ENCODE data around the gene ECE2.
A peak's percentile ranks its signal among the peaks of the same experiment; 100 is the strongest.
"Not testable (repeated sequence)": the region's sequence is repeated elsewhere in the genome, so short reads cannot be mapped to it uniquely, and the experiment has no call there.

ECE2 gene

DNA sequence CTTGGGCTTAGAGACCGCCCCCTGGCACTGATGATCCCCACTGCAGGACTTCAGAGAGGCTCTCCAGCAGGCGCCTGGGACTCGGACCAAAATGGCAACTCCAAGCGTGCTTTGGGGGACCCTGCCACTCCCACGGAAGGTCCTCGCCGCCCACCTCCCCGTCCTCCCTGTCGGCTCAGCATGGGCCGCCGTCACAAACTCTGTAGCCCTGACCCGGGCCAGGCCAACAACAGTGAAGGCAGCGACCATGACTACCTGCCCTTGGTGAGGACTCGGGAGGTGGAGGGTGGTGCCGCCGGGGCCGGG lies 34.7 kb upstream of the ECE2 start:
- no peak for DNase-seq

DNA sequence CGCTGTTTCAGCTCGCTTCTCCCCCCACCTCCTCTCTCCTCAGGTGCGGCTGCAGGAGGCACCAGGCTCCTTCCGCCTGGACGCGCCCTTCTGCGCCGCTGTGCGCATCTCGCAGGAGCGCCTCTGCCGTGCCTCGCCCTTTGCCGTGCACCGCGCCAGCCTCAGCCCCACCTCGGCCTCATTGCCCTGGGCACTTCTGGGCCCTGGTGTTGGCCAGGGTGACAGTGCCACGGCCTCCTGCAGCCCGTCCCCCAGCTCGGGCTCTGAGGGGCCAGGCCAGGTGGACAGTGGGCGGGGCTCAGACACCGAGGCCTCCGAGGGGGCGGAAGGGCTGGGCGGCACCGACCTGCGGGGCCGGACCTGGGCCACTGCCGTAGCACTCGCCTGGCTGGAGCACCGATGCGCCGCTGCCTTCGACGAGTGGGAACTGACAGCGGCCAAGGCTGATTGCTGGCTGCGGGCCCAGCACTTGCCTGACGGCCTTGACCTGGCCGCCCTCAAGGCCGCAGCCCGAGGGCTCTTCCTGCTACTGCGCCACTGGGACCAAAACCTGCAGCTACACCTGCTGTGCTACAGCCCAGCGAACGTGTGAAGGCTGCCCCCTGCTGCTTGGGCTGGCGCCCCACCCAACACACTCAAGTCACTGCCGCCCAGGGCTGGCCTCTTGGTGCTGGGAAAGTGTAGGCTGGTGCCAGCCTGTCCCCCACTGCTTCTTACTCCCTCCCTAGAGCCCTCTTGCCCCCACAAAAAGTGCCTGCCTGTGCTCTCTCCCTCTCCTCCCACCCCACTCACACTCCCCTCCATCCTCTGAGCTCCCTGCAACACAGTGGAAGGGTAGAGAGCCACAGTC lies 34.1 kb upstream of the ECE2 start:
- DNase-seq = no peak

DNA sequence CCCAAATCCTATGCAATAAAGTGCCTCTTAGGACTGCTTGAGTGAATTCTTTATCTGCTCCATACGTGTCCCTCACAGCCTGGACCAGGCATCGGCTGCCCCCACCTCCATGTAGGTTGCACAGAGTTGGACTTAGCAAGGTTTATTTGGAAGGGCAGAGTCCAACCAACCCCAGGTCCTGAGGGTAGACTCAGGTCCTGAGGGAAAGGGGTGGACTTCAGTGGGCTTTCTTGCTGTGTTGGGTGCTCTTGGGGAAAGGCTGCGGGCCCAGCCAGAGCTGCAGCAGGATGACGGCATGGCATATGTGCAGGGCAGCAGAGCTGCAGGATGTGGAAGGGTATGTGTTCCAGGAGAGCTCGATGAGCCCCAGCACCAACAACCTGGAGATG lies 33.5 kb upstream of the ECE2 start:
- DNase-seq = no peak

DNA sequence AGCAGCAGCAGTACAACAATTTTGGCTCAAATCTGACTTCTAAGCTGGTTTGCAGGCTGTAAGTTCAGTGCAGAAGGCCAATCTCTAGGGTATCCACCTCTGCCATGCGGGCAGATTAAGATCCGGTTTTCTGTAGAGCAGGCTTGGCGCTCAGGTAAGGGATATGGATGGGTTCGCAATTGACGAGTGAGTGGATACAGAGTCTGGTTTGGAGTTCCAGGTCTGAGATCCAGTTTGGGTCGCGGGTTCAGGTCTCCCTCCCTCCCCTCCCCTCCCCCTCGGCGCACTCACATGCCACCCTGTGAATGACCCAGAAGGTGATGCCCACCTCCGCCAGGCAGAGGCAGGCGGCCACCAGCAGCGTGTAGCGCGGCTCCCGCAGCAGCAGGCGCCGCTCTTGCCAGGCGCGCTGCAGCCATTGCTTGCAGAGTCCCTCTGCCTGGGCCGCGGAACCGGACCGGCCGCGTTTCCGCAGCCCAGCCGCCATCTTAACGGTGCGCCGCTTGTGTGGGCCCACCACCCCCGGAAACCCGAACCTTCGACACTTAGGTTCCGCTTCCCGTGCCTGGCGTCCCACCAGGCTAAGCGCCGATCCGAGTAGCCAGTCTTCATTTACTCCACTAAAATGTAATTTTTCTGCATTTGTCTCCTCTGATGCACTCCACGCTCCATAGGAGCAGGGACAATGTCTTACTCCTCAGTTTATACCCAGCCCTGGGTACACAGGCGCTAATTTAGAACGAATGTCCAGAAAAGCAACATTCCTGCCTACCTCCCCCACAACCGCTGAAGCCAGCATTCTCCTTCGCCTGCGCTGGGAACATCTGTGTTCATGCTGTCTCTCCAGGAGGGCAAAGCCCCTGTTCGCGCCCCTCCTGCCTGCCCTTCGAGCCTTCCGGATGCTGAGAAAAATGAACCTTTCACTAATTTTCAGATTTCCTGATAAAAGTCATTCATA lies 27.1 kb upstream of the ECE2 start, which contains the start of gene ALG3:
ALG3 (minus strand) TSS at position 509 of the 958 bp plus-strand sequence; CDS start at position 487, 22 bp downstream.
- DNase-seq = peak; percentile 87

- peak; percentile 95 for DNase-seq
Observed at GRCh38 chr3:184249412-184250166, 26.2 kb upstream of the ECE2 start, which contains the start of gene EEF1AKMT4. TSS of gene EEF1AKMT4 (plus strand) at chr3:184249672. CDS start at chr3:184249695, 23 bp downstream.

DNA sequence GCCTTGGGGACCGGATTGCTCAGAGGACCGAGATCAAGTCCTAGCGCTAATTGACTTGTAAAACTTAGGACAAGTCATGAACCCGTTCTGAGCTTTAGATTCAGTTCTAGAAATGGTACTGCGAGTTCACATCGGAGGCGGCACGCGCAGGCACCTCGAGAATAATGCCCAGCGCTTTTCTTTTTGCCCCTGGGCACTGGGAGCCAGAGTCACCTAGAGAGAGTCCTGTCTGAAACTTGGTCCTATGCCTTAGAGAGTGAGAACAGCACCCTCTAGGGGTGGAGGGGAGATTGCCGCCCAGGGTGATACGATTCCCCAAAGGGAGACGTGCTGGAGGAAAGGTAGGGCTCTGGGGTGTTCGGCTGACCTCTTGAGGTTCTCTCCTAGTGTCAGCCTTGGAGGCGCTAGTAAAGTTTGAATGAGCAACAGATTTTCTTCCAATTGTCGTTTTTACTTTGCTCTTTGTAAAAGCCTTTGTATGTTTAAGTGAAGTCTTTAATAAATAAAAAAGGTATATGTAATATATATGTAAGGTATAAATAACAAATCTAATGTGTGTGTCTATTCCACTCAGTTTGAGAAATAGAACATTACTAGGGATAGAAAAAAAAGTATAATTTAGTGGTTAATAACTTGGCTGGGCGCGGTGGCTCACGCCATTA lies 25.5 kb upstream of the ECE2 start:
- DNase-seq = peak; percentile 87

DNA sequence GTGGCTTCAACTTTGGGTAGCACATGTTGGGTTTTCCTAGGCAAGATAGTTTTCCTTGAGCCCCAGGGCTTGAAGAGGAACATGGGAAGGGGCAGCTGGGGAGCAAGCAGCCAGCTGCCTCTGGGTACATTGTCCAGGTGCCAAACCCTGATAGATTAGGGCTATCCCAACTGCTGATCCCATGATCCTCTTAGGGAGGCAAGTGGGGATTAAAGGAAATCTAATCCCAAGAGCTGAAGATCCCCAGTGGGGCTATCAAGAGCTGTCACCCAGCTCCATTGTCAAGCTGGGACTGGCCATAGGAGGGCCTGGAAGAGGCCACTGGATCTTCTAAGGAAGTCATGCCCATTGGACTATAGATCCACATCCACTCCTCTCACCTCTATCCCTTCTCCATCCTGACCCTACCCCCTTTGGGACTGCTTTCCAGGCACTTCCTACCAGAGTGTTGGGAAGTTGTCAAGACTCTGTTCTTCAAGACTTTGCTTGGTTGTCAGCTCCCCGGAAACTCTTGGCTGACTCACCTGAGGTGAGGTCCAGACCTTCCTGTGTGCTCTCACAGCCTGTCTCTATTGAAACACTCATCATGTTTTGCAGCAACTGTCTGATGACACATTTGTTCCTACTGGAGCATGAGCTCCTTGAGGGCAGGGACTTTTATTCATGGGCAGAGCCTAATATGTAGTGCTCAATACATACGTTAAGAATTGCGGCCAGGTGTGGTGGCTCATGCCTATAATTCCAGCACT lies 20.4 kb upstream of the ECE2 start:
- peak; percentile 24 for DNase-seq

DNA sequence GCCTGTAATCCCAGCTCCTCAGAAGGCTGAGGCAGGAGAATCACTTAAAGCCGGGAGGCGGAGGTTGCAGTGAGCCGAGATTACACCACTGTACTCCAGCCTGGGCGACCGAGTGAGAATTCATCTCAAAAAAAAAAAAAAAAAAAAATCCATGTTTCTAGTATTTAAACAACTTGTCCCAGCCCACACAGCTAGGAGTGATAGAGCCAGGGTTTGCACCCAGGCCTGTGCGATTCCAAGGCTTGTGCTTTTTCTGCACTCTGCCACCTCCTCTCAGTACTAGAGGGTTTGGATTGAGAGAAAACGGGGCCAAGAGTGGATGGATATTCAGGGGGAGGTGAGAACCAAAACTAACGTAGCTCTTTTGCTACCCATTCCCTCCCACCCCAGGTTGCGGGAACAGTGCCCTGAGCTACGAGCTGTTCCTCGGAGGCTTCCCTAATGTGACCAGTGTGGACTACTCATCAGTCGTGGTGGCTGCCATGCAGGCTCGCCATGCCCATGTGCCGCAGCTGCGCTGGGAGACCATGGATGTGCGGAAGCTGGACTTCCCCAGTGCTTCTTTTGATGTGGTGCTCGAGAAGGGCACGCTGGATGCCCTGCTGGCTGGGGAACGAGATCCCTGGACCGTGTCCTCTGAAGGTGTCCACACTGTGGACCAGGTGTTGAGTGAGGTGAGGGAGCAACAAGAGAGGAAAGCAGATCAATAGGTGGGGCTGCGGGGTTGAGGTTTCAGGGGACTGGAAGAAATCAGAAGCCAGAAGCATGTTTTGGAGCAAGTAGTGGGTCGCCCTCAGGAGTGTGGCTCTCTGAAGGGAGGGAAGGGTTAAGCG lies 18.5 kb upstream of the ECE2 start:
- DNase-seq = no peak

DNA sequence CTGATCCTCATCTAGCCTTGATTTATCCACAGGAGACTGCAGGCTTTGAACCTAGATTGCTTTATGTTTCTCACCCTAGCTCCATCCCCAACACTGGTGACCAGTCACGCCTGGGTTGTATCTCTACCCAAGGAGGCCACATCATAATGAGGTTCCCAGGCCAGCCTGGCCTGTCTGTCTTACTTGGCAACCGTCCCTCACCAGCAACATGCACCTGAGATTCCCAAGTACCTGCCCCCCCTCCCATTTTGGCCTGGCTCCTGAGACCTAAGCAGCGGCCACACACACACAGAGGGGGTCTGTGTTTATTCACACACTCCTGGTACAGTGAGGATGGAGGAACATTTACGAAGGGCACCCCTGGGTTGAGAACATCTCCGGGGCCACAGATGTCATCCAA lies 16.9 kb upstream of the ECE2 start:
- DNase-seq = no peak

DNA sequence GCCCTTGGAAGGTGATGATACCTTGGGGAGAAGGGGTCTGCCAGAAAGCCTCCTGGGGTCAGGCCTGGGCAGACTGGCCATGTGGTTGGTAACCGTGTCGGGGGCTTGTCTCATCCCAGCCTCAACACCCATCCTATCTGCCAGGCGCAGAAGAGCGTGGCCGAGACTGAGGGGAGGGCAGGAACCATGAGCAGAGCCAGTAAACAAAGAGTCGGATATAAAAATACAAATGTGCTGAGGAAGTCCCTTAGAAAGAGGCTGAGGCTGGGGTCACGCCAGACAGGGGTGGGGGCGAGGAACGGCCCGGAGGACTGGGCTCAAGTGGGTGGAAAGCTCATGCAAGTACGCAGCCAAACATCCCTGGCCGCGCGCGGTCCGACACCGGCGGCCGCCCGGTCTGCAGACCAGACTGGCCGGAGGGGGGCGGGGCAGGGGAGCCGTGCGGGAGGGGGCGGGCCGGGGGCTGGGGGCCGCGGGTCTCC lies 16.4 kb upstream of the ECE2 start:
- DNase-seq = no peak

- DNase-seq = peak; percentile 53
Observed at GRCh38 chr3:184259878-184260723, 15.7 kb upstream of the ECE2 start.

GRCh38 chr3:184260724-184261269 lies 15.0 kb upstream of the ECE2 start:
- no peak for DNase-seq

- peak; percentile 51 for DNase-seq
Observed at GRCh38 chr3:184261270-184261853, 14.5 kb upstream of the ECE2 start, which contains the start of gene CAMK2N2. TSS of gene CAMK2N2 (minus strand) at chr3:184261553. CDS start at chr3:184261285, 268 bp downstream.

- DNase-seq = peak; percentile 21
Observed at GRCh38 chr3:184261854-184262763, 13.7 kb upstream of the ECE2 start.

DNA sequence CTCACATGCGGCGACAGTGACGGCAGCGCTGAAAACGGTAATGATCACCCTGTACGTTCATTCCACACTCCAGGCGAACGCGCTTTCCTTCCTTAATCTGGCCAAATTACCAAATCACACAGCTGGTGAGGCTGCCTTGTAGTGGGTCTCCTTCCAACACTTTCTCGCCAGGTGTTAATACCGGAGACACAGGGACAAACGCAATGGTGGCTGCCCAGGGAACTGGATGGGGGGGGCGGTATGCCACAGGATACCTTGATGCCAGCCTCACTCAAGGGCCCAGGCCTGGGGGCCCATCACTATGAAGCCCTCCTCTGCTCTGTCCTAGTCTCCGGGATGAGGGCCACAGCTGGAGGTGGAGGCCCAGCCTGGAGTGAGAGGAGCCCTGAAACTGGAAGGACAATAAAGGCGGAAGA lies 13.1 kb upstream of the ECE2 start:
- DNase-seq = no peak

GRCh38 chr3:184267249-184267648 lies 8.6 kb upstream of the ECE2 start:
- DNase-seq = not testable (repeated sequence)

DNA sequence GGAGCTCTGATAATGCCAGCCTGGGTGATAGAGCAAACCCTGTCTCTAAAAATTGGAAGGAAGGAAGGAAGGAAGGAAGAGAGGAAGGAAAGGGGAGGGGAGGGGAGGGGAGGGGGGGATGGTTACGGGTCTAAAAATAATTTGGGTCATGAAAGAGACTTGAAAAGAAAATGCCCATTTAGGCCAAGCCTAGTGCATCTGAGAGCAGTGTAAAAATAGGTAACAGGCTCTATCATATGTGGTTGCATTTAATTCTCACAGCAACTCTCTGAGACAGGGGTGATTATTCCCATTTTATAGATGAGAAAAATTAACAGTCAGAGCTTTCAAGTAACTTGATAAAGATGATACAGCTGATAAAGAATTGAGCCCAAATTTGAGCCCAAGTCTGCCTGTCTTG lies 3.6 kb upstream of the ECE2 start:
- DNase-seq = no peak

- DNase-seq = no peak
Observed at GRCh38 chr3:184275381-184275701, 481 bp upstream of the ECE2 start.

Measured in stimulated activated CD4-positive, alpha-beta T cell treated with anti-CD3 and anti-CD28 coated beads, Interleukin-4, amount 100 ng/mL, for 1 hour (primary cell).